Stimulated activated CD8-positive, alpha-beta memory T cell treated with anti-CD3 and anti-CD28 coated beads, Interleukin-15, amount 100 ng/mL, for 4 hours (primary cell): ENCODE measurements around the gene POU4F1.

Source experiments
- DNase-seq, 2 donors: peaks; one replicate each; pipeline ENCODE4 v3.0.0-alpha.2; 2020; ENCODE audit warnings: low read depth in 2 of 2

The POU4F1 gene

DNA sequence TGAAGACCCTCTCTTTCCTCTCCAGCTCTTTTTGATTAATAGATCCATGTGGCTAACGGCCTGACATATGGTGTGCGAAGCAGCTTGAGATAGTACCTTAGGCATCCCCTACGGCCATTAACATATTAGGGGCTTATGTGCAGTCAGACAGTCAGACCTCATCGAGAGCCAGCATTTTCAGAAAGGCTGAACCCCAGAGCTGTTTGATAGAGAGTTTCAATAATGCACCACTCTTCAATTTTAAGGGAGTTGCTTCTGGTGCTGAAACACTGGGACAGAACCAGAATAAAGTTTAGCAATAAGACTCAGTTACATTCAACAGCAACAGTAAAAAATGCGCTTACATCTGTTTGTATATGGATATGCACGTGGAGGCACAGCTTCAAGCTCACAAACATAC, 10.8 kb downstream of the POU4F1 start:
- DNase-seq: no peak

GRCh38 chr13:78589206-78589605, 14.1 kb downstream of the POU4F1 start:
- no peak for DNase-seq

GRCh38 chr13:78587395-78587794, 16.0 kb downstream of the POU4F1 start:
- DNase-seq: no peak

GRCh38 chr13:78586706-78587105, 16.6 kb downstream of the POU4F1 start:
- no peak for DNase-seq

DNA sequence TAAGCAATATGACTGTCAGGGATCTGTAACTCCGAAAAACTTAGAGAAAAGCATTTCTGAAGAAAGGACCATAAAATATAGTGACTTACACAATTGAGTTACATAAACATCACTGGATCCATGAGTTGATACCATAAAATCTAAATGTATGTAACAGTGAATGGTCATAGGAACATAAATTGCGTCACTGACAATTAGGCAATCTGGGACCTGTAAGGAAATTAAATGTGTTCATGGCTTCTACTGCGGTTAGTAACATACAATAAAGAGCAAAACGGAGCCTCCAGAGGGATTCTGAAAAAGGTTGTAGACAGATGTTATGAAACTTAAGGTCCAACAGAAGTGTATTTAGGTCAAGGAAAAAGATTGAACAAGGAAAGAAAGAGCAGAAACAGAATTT, 27.1 kb downstream of the POU4F1 start:
- DNase-seq: no peak

- DNase-seq: no peak
These were observed 30.9 kb downstream of the POU4F1 start for GRCh38 chr13:78572459-78572858.

DNA sequence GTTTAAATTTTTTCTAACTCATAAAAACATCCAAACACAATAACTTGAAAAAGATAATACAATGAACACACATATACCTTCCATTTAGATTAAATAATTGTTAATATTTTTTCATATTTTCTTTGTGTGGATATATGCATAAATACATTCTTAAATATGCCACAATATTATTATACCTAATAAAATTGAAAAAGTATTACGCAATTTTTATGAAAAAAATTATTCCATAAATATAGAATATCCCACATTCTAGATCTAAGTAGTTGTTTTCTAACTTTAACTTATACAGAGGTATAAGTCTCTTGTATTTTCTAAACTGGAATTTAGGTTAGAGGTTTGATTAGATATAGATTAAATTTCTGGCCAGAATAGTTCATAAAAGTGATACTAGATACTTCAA, 34.3 kb downstream of the POU4F1 start:
- no peak for DNase-seq

DNA sequence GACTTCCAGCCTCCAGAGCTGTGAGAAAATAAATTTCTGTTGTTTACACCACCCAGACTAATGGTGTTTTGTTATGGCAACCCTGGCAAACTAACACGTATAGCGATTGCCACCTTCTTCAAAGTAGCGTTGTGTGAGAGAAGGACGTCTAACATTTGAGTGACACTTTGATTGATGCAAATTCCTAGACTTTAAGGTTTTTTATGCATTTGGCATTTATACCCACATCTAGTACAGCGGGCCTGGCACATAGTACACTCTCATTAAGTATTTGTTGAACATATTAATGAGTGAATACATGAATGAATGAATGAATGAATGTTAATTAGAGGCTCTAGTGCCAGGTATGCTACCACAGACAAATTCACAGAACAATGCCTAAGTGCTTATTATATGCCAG, 36.7 kb downstream of the POU4F1 start:
- no peak for DNase-seq

- no peak for DNase-seq
These were observed 41.0 kb downstream of the POU4F1 start for GRCh38 chr13:78562237-78562889.
